GM19397 (cell line): Measurements from ENCODE around the gene LOXHD1.

Experiments used
- ATAC-seq: cut with Tn5 transposase; IDR thresholded peaks from one replicate; pipeline ENCODE4 v1.9.1; 2021; ENCODE audit warnings: mild to moderate bottlenecking, moderate library complexity; ENCODE audit not compliant: unreplicated experiment

The LOXHD1 gene

DNA sequence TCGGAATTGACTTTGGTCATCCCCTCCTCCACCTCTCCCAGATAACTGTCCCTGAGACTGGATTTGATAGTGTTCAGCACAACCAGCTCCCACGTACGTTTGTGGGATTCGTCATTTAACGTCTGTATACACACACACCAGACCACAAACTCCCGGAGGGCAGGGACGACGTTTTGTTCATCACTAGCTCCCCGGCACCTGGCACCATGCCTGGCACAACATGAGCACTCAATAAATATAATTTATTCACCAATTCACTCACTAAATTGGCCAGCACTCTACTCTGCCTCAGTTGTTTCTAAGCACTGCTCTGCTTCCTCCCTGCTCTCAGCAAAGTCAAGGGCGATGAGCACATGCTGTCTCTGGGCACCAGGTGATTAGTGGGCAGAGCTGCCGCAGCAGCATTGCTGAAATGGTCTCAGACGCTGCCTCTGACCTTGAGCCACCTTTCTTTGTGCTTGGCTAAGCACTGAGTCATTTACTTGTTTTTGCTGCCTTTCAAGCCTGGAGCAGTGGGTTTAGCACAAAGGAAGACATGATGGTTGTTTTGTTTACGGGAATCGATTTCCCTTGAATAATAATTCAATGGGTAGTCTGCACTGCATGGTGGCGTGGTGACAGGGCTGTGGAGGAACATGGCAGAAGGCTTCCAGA, 19.3 kb upstream of the LOXHD1 start:
- no peak for ATAC-seq

DNA sequence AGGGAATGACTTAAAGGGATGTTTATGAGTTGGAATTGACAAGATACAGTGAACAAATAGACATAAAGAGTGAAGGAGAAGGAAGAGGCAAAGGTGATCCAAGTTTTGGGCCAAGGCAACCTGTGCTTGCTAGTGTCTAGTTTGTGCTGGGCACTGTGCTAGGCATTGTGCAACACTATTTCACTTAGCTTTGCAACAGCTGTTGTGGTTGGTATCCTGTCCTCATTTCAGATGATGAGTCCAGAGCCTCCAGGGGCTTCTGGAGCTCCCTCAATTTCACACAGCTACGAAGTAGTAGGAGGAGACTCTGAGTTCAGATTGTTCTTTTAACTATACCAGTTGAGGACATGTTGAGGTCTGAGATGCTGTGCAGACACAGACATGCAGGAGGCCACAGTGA, 18.1 kb upstream of the LOXHD1 start:
- ATAC-seq: no peak

DNA sequence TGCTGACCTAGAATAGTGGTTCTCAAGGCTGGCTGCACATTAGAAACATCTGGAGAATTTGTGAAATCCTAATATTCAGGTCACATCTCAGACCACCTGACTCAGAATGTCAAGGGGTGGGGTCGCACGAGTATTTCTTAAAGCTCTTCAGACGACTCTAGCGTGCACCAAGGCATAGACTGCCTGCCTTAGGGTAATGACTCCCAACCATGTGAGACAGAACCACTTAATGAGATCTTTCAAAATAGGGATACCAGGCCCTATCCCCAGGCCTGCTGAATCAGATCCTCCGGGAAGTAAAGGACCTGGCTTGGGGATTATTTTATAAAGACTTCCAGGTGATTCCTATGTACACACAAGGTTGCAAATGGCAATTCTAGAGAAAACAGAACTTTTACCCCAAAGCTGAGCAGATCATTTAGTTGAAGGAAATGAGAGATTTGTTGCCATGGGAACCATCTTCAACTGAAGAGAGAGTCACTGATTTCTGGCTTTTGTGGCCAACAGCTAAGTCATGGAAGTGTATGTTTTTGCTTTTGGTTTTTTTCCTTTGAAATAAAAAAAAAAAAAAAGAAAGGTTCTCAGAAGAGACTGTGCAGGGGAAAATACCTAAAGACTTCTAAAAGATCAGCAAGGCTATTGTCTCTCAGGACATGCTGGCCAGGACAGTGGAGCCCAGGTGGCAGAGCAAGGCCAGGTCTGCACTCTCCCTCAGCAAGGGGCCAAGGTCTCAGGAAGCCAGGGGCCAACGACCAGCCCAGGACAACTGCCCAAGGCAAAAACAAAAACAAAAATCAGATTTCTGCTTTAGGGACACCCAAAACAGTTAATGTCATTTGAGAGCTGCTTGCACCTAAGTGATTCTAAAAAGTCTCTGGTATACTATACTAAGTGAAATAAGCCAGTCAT, 15.3 kb upstream of the LOXHD1 start:
- ATAC-seq: no peak

DNA sequence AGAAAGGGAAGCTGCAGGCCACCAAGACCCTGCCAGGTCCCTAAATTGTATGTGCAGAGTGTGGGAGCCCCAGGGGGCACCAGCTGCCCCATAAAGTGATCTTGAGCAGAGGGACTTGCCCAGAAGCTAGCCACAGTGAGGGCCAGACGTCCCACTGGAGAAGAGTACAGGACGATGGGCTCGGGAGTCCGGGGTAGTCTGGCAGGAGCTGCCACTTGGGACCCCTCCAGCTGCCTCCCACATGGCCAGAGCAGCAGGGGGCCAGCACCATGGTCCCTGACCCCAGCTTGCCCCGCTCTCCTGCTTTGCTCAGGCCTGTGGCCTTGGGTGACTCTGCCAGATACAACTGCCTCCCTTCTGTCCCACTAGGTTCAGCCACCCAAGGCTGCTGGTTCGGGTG, 11.7 kb upstream of the LOXHD1 start:
- ATAC-seq: no peak

DNA sequence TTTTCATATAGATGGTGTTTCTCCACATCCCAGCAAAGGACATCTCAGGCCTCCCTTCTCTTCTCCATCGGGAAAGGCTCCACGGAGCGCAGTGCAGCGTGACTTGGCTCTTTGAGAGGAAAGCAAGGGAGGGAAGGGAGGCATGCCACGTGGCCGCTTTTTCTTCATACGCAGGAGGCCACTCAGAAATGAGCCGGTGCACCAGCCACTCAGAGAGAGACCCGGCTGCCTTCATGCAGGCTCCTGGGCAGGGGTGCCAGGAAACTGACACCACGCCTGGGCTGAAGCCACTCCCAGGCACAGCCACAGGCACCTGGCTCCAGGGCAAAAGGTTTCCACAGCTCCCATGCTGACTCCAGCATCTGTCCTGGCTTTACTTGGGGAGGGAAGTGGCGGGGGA, 11.1 kb upstream of the LOXHD1 start:
- no peak for ATAC-seq

DNA sequence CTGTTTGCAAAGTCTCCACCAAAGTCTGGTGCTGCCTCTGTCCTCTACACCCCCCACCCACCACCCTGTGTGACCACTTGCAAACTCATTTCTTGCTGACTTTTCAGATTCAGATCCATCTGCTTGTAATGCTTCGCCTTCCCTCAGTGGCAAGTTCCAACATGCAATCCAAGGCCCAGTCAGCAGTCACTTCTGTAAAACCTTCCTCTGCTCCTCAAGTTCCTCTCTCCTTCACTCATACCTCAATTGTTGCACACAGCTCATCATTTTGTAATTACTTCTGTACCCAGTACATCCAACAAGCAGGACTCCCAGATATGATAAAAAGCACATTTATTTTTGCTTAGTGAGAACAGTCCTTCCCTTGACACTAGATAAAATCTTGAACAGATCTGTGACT, 6.5 kb upstream of the LOXHD1 start:
- no peak for ATAC-seq

DNA sequence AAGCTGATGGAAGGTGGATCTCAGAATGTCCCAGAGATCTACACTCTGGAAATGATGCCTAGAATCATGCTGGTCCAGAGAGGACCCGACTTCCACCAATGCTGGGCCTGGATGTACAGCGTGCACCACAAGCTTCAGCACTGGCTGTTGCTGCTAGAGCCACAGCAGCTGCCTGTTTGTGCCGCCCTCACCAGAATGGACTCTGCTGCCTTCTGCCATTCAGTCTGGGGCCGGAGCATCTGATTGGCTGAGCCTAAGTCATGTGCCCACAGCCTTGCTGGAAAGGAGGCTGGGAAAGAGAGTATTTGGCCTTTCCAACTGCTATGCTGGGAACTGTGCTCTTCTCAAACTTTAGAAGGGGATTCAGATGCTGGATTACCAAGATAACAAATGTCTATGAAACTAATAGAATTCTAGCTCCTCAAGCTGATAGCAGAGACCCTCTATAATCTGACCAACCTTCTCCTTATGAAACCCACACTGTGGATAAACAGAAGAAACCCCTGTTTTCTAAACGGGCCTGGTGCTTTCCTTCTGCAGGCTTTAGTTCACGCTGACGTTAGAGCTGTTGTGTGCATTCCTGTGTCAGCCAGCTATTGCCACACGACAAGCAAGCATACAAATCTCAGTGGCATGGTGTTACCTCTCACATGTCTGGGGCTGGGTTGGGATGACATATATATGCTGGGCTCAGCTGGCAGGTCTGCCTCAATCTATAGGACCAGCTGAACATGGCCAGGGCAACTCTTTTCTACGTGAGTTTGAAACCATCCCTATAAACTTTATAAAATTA, 4.1 kb upstream of the LOXHD1 start:
- ATAC-seq: no peak

DNA sequence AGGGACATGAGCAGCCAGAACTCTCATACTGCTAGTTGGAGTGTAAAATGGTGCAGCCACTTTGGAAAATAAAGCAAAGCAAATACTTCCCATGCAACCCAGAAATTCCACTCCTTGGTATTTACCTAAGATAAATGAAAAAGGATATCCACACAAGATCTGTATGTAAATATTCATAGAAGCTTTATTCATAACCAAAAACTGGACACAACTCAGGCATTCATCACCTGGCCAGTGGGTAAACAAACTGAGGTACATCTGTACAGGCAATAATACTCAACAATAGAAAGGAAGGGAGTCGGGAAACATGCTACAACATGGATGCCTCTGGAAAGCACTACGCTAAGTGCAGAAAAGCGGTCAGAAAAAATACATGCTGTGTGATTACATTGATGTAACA, 2.5 kb upstream of the LOXHD1 start:
- no peak for ATAC-seq

DNA sequence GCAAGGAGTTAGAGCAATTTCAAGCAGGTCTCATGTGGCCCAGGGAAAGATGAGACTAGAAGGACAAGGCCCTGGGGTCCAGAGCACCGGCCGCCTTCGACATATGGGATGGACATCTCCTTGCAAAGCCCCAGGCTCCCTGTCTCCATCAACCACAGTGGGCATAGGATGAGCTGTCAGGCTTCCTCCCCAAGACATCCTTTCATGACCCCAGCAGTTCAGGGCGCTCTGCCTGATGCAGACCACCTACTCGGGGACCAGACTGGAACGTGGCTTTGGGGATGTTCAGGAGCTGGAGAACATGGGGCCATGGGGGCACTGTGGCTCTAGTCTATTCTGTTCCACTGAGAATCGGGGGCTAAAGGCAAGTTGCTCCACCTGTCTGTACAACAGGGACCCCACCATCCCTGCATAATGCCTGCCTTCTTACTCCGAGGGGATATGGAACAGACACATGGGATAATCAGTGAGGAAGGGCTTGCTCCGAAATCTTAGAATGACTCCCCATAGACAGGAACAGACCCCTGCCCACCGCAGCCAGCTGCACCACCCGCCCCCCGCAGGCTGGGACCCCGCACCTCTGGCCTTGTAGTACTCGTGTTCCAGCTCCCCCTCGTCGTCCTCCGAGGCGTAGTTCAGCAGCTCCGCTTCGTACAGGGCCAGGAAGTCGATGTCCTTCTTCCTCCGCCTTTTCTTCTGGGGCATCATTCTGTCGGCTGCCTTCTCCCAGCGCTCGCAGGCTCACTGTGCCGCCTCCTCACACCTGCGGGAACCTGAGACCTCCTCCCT, 500 bp downstream of the LOXHD1 start:
- no peak for ATAC-seq

DNA sequence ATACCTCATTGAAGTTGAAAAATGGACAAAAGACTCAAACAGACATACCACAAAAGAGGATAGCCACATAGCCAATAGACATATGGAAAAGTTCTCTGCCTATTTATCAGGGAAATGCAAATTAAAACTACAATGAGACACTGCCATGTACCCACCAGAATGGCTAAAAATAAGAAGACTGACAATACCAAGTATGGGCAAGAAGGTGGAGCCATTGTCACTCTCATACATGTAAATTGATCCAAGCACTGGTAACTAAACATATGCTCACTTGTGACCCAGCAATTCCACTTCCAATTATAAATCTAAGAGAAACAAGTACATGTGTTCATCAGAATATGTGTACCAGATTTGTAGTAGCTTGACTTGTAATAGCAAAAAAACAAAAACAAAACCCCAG, 4.6 kb downstream of the LOXHD1 start:
- no peak for ATAC-seq

DNA sequence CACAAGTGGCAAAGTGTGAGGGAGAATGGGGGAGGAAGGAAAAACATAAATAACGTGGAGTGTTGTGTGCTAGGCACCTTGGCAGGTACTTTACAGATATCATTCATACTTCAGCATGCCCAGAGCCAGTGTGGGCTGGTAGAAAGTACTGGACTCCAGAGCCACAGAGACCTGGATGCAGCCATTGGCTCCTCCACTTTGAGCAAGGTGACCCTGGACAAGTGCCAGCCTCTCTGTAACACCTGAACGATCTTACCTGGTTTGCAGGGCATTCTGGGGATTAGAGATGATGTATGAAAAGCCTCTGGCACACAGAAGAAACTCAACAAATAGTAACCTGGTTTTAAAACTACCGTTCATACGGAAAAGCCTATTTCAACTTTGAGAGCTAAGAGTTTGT, 6.3 kb downstream of the LOXHD1 start:
- no peak for ATAC-seq

DNA sequence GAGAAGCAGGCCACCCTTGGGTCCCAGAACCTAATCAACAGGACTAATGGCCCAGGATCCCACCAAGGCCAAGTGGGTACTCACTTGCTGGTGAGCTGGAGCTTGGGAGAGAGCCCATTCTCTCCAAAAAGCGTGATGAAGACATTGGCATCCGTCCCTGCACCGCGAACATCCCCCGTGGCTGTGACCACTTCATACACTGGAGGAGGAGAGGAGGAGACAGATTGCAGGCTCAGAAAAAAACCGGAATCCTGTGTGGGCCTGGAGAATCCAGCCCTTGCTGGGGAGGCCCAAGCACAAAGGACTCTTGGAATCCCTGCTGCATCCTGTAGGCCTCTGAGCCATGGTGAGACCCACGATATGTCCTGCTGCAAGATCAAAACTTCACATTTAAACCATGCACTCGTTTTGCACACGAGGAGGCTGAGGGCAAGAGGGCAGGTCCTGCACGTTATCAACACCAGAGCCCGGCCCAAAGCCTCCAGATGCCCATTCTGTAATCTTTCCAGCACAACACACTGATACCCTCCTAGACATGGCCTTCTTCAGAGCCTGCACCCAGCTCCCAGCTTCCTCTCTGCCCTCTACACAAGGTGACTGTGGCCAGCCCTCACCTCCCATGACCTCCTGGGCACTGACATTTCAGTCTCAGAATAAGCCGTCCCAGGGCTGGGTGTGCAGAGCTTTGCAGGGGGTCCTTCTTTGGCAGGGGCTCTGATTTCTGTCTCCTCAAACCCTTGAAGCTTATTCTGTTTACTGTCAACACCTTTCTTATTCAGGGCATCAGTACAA, 7.8 kb downstream of the LOXHD1 start:
- ATAC-seq: no peak

DNA sequence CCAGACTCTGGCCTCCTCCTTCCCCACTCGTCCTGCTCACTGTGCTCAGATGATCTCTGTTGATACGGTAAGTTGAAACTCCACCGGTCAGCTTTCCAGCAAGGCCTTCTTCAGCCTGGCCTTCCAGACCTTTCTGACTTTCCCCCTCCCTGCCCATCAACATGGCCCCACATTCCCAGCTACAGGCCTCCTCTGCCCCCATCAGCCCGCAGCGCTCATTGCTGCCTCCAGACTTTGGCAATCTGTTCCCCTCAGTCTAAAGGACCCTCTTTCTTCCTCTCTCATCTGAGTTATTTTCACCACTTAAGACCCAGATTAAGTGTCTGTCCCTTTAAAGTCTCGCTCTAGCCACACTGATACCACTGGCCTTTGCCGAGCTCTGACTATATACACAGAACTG, 10.6 kb downstream of the LOXHD1 start:
- no peak for ATAC-seq

DNA sequence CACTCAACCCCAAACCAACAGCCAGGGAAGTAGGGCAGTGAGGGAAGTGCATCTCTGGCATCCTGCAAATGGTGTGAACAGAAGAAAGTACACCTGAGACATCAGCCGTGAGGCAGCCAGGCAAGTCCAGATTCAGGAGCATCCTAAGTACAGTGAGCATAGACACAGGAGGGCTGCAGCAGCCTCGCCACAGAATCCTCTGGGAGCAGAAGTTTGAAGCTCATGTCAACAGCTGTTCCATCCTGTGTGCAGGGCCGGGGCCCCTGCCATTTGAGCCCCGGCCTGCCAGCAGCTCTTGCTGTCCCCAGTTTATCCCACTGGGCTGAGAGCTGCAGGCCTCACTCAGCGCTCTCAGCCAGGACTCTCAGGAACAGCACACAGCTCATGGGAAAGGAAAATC, 14.5 kb downstream of the LOXHD1 start:
- no peak for ATAC-seq

DNA sequence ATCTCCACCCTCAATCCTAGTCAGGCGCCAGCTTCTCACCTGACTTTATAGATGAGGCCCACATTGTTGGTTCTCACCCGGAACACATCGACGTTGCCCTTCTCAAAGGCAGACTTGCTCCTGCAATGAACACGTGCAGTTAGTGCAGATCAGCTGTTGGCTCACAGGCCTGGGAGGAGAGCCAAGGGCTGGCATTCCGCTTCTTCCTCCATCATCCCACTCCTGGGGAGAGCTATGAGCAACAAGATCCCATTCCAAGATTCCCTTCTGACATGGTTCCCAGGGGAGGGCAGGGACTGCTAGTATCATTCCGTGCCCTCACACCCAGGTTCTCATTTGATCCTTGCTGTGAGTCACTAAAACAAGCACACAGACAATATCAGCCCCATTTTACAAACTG, 15.1 kb downstream of the LOXHD1 start:
- ATAC-seq: no peak

DNA sequence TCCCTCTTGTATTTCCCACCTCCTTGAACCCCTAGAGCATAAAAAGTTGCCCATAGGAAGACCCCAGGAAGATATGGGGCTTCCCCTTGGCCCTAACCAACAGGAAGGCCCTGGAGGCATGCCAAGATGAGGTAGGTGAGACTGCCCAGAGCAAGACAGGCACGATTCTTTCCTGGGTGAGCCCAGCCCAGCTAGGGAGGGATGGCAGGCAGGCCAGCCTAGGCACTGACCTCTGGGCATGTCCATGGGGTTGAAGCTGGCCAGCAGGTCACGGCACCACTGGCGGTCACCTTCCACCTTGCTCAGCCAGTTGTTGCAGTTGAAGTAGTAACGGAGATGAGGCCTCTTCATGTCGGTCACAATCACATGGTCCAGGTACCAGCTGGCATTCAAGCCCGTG, 17.6 kb downstream of the LOXHD1 start:
- no peak for ATAC-seq

DNA sequence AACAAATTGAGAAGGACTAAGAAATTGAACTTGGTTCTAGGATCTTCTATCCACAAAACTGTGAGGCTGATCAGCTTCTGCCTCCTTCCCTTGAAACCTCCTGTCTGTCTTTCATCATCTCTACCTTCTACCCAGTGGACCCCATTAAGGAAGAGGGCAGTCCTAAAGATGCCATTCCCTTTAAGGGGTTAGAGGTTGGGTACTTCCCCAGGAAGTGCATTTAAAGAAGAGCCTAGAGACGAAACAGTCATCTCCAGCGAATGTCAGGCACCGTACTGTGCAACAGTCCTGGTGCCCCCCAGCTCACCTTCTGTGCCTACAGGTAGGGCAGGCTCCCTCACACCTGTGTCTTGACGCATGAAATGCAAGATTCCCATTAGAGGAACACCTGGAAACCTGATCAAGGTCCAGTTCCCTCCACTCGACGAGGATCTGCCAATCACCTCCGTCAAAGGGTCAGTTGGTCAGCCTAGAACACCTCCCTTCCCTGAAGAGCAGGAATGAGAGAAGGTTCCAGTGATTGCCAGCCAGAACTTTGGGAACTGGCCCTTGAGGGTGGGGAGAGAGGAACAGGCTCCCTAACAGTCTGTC, 20.9 kb downstream of the LOXHD1 start:
- no peak for ATAC-seq

DNA sequence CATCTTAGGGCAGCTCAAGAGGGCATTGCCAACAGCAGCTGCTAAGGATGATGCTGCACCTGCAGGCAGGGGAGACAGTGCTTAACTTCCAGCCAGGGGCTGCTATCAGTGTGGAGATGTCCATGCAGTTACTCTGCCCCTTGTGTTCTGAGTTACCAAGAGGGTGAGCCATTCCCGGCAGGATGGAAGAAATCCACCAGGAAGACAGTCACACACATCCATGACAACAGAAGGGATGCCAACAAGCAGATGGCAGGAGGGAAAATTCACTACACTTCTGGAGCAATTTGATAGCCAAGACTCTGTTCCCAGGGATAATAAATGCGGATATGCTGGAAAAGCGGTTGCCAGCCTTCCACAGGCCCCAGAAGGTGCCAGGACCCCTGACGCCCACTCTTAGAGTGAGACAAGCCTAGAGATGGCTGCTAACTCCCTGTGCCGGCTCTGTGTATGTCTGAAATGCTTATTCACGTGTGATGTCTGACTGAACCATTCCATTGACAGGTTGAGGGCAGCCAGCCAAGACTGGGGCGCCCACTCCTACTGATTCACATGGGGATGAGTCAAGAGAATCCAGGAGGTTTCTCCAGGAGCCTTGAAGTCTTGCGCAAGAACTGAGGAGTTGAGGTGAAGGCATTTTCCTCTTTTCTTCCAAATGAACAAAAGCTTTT, 24.5 kb downstream of the LOXHD1 start:
- ATAC-seq: no peak

DNA sequence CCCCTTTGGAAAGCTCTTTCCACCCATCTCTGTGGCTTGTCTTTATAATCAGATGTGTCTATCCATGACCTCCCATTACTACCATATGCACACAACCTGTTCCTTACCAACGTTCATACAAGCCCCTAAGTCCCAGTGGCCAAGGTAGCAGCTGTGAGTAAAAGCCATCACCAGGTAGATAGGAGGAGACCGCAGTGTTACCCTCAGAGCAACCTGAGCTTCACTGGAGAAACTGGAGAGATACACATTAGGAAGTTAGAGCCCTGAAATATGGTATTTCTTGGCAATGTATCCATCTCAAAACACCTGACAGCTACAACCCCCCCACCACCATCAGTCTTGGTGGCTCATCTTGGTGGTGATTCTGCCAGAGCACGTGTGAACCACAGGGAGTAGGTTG, 26.0 kb downstream of the LOXHD1 start:
- ATAC-seq: no peak
